GM19463 (cell line): Measurements from ENCODE around the gene IMMP2L.
A peak's percentile ranks its signal among the peaks of the same experiment; 100 is the strongest.
"Not testable (repeated sequence)": the region's sequence is repeated elsewhere in the genome, so short reads cannot be mapped to it uniquely, and the experiment has no call there.

Source experiments
- ATAC-seq: cut with Tn5 transposase; IDR thresholded peaks from one replicate; pipeline ENCODE4 v1.9.1; 2021; ENCODE audit warnings: mild to moderate bottlenecking, moderate library complexity; ENCODE audit not compliant: unreplicated experiment

IMMP2L gene

GRCh38 chr7:111510584-111511378, 51.5 kb downstream of the IMMP2L start:
- no peak for ATAC-seq

GRCh38 chr7:111510062-111510461, 52.2 kb downstream of the IMMP2L start:
- ATAC-seq = no peak

GRCh38 chr7:111509288-111509687, 53.0 kb downstream of the IMMP2L start:
- ATAC-seq = no peak

- ATAC-seq = peak; percentile 93
Measured at GRCh38 chr7:111508387-111508786, 53.9 kb downstream of the IMMP2L start.

GRCh38 chr7:111505422-111505821, 56.9 kb downstream of the IMMP2L start:
- not testable (repeated sequence) for ATAC-seq

GRCh38 chr7:111501799-111502198, 60.5 kb downstream of the IMMP2L start:
- not testable (repeated sequence) for ATAC-seq

GRCh38 chr7:111499027-111499426, 63.3 kb downstream of the IMMP2L start:
- no peak for ATAC-seq

GRCh38 chr7:111498391-111499007, 63.8 kb downstream of the IMMP2L start:
- ATAC-seq = no peak

- ATAC-seq = no peak
Measured at GRCh38 chr7:111495173-111495810, 67.0 kb downstream of the IMMP2L start.

- ATAC-seq = no peak
Measured at GRCh38 chr7:111492234-111492633, 70.1 kb downstream of the IMMP2L start.

GRCh38 chr7:111486472-111487142, 75.7 kb downstream of the IMMP2L start:
- ATAC-seq = peak; percentile 61

GRCh38 chr7:111485701-111486380, 76.5 kb downstream of the IMMP2L start:
- no peak for ATAC-seq

- ATAC-seq = no peak
Measured at GRCh38 chr7:111483078-111483477, 79.2 kb downstream of the IMMP2L start.

GRCh38 chr7:111477462-111478225, 84.6 kb downstream of the IMMP2L start:
- no peak for ATAC-seq

GRCh38 chr7:111476586-111477293, 85.6 kb downstream of the IMMP2L start:
- no peak for ATAC-seq

- no peak for ATAC-seq
Measured at GRCh38 chr7:111475959-111476358, 86.3 kb downstream of the IMMP2L start.

GRCh38 chr7:111475419-111475748, 86.9 kb downstream of the IMMP2L start:
- ATAC-seq = no peak

GRCh38 chr7:111474723-111475418, 87.4 kb downstream of the IMMP2L start:
- no peak for ATAC-seq
